ENCODE data around the gene POLR2E. TPM values are rescaled to one million over a fixed set of nuclear protein-coding genes. Genes with fewer than 3 reads are reported as not detected.
A peak's percentile ranks its signal among the peaks of the same experiment; 100 is the strongest.

POLR2E gene
- total RNA-seq, 2 experiments from 2014 or later = 120 to 133 TPM

DNA sequence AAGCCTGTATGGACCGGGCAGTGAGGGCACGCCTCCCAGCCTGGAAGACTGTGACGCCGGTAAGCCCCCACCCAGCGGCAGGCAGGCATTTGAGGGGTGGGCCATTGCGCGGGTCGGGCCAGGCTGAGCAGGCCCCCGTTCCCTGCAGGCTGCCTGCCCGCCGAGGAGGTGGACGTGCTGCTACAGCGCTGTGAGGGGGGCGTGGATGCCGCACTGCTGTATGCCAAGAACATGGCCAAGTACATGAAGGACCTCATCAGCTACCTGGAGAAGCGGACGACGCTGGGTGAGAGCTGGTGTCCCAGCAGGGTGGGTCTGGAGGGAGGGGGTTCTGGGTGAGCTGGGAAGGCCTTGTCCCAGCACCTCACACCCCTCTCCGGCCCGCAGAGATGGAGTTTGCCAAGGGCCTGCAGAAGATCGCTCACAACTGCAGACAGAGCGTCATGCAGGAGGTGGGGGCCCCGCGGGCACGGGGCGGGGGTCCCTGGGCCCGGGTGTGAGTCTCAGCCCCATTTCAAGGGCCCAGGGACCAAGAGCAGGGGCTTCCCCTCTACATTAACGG lies 21.1 kb downstream of the POLR2E start:
- ChIA-PET POLR2A (interaction anchor here (1.4 kb wide), 1 partner anchor 195 kb away, joined by 6 read pairs; the partner anchor contains the start of gene CIRBP), CTCF (interaction anchor here (0.6 to 9.3 kb wide), 7 partner anchors 8 to 57 kb away, joined by 3 to 72 read pairs (median 3); partner anchors contain the start of genes ABCA7 and ARHGAP45)
- Mint-ChIP-seq H3K36me3 (ENCODE audit: low read depth) (peaks cover 66% of the 10 kb centered on the region), H3K4me3 (peak overlapping the region; percentile 65), H3K9me3 (no peaks in the 10 kb centered on the region), H3K27ac (peak overlapping the region; percentile 79), H3K27me3 (no peaks in the 10 kb centered on the region), H3K4me1 (peaks cover 46% of the 10 kb centered on the region)
- DNase-seq = no peak

- Mint-ChIP-seq H3K27ac (peak overlapping the region; percentile 85), H3K9me3 (no peaks in the 10 kb centered on the region), H3K4me3 (peak overlapping the region; percentile 40), H3K27me3 (no peaks in the 10 kb centered on the region), H3K4me1 (peaks cover 51% of the 10 kb centered on the region), H3K36me3 (ENCODE audit: low read depth) (peaks cover 67% of the 10 kb centered on the region)
- ChIA-PET POLR2A (no interaction called here), CTCF (interaction anchor here (1.5 to 9.3 kb wide), 3 partner anchors 7 to 9 kb away, joined by 5 to 72 read pairs (median 8); partner anchors contain the start of gene ARHGAP45)
- no peak for DNase-seq
Observed at GRCh38 chr19:1073063-1073955, 21.9 kb downstream of the POLR2E start.

GRCh38 chr19:1072371-1073015 lies 22.7 kb downstream of the POLR2E start:
- DNase-seq = no peak
- Mint-ChIP-seq H3K27me3 (no peaks in the 10 kb centered on the region), H3K27ac (peak overlapping the region; percentile 85), H3K9me3 (no peaks in the 10 kb centered on the region), H3K36me3 (ENCODE audit: low read depth) (peaks cover 61% of the 10 kb centered on the region), H3K4me1 (peaks cover 51% of the 10 kb centered on the region), H3K4me3 (peak overlapping the region; percentile 61)
- ChIA-PET POLR2A (no interaction called here), CTCF (interaction anchor here (1.5 to 2.1 kb wide), 2 partner anchors 8 to 9 kb away, joined by 5 to 8 read pairs; no protein-coding TSS in a partner anchor)

- peaks cover 50% of the 10 kb centered on the region for H3K36me3 Mint-ChIP-seq (ENCODE audit: low read depth)
- no peaks in the 10 kb centered on the region for H3K9me3 Mint-ChIP-seq
- DNase-seq = no peak
- peak overlapping the region; percentile 85 for H3K27ac Mint-ChIP-seq
- ChIA-PET POLR2A (no interaction called here), CTCF (interaction anchor here (0.7 to 2.1 kb wide), 3 partner anchors 11 to 31 kb away, joined by 3 to 5 read pairs (median 3); partner anchors contain the start of gene ABCA7)
- H3K4me3 Mint-ChIP-seq = peak overlapping the region; percentile 61
- no peaks in the 10 kb centered on the region for H3K27me3 Mint-ChIP-seq
- H3K4me1 Mint-ChIP-seq = peaks cover 49% of the 10 kb centered on the region
Observed at GRCh38 chr19:1070931-1071791, 24.0 kb downstream of the POLR2E start.

- Mint-ChIP-seq H3K27me3 (no peaks in the 10 kb centered on the region), H3K36me3 (ENCODE audit: low read depth) (peaks cover 44% of the 10 kb centered on the region), H3K27ac (no peak overlapping the region), H3K4me3 (peak overlapping the region; percentile 40), H3K4me1 (peaks cover 49% of the 10 kb centered on the region), H3K9me3 (no peaks in the 10 kb centered on the region)
- DNase-seq = no peak
- CTCF ChIA-PET = interaction anchor here (0.7 to 1.3 kb wide), 2 partner anchors 14 to 31 kb away, joined by 3 read pairs; partner anchors contain the start of gene ABCA7
- POLR2A ChIA-PET = no interaction called here
Observed at GRCh38 chr19:1070576-1070930, 24.6 kb downstream of the POLR2E start.

DNA sequence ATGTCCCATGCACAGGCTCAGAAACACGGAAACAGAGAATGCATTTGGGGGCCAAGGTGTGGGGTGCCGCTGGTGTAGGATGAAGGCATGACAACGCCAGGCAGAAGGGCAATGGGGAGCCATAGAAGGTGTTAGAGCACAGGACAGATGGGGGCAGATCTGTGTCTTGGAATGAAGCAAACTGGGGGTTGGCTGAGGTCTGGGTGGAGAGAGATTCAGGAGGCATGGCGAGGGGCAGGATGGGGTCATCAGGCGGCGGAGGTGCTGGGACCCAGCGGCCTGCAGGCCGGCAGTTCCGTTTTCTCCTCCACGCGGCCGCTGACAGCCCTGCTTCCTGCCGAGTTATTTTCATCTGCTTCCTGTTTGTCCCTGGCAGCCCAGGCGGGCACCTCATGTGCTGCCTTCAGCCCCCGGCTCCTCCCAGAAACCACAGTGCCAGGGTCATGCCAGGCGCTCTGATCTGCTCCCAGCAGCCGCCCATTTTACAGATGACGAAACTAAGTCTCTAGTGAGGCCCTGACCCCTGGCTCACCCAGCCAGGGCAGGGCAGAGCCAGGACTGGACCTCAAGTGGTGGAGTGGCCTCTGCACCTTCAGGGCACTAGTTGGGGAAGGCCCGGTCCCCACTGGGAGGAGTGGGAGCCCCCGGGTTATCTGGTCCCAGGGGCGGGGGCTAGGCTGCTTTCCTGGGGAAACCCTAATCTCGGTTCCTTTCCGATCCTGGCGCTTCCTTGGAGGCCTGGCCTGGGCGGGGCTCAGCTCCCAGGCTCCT lies 26.0 kb downstream of the POLR2E start:
- peak overlapping the region; percentile 93 for H3K27ac Mint-ChIP-seq

DNA sequence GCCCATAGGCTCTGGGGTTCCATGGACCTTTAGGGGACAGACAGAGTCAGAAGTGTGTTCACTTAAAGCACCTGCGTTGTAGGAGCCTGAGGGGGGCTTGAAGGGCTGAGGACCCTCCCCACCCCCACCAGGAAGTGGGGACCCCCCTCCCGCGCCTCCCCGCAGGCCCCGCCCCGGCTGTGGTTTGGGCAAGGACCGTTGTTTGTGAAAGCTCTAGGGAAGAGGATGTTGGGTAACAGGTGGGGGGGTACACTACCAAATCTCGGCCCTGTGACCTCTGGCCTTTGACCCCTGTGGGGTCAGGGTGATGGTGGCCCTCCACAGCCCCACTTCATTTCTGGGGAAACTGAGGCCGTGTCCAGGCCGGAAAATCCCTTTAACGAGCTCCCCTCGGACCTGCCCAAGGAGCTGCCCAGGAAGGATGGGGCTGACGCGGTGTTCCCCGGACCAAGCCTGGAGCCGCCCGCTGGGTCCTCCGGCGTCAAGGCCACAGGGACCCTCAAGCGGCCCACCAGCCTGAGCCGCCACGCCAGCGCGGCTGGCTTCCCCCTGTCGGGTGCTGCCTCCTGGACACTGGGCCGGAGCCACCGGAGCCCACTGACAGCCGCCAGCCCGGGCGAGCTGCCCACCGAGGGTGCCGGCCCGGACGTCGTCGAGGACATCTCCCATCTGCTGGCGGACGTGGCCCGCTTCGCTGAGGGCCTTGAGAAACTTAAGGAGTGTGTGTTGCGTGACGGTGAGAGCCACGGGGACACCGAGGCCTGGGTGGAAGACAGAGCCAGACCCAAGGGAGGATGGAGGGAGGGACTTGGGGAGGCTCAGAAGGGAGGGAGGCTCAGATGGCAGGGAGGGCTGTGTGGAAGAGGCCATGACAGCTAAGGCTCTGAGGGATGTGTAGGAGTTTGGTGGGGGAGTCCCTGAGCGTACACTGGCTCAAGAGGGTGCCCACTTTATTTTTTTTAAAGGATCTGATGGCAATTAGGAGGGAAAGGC lies 26.9 kb downstream of the POLR2E start:
- POLR2A ChIA-PET = interaction anchor here (0.6 to 1.0 kb wide), 4 partner anchors 18 to 405 kb away, joined by 3 read pairs; partner anchors contain the start of gene RNF126
- peak; percentile 86 for DNase-seq
- Mint-ChIP-seq H3K9me3 (no peaks in the 10 kb centered on the region), H3K4me1 (peaks cover 58% of the 10 kb centered on the region), H3K27me3 (no peaks in the 10 kb centered on the region), H3K4me3 (peak overlapping the region; percentile 91), H3K36me3 (ENCODE audit: low read depth) (peaks cover 43% of the 10 kb centered on the region), H3K27ac (peak overlapping the region; percentile 95)
- CTCF ChIA-PET = interaction anchor here (0.6 to 4.7 kb wide), 8 partner anchors 10 to 205 kb away, joined by 3 to 72 read pairs (median 4); partner anchors contain the start of gene RNU6-2

More for the DNA sequence above, 26.0 kb downstream of the POLR2E start:
- H3K4me3 Mint-ChIP-seq = peak overlapping the region; percentile 91
- CTCF ChIA-PET = no interaction called here
- H3K4me1 Mint-ChIP-seq = peaks cover 57% of the 10 kb centered on the region
- POLR2A ChIA-PET = interaction anchor here (0.7 kb wide), 1 partner anchor 406 kb away, joined by 3 read pairs; the partner anchor contains the start of gene RNF126
- peak; percentile 87 for DNase-seq
- no peaks in the 10 kb centered on the region for H3K9me3 Mint-ChIP-seq
- H3K36me3 Mint-ChIP-seq (ENCODE audit: low read depth) = peaks cover 42% of the 10 kb centered on the region
- no peaks in the 10 kb centered on the region for H3K27me3 Mint-ChIP-seq

DNA sequence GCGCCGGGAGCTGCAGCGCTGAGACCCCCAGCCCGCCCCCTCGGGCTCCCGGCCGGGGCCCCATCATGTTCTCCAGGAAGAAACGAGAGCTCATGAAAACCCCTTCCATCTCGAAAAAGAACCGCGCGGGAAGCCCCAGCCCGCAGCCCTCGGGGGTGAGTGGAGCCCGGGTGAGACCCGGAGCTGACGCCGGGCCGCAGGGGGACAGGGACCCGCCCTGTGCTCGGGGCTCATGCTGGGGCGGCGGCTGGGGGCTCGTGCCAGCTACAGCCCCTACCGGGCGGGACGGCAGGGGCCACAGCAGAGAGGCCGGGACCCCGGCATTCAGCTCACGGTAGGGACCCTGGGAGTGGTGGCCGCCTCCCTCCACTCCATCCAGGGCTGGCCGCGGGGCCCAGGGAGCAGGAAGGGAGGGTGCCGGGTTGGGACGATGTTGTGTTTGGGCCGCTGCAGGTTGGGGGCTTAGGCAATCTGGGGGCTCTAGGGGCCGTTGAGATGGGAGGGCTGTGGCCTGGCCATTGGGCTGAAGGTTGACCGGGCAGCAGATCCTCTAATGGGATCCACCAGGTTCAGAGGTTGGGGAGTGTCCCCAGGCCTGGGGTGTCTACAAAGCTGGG lies 27.7 kb downstream of the POLR2E start:
- no peaks in the 10 kb centered on the region for H3K27me3 Mint-ChIP-seq
- H3K4me1 Mint-ChIP-seq = peaks cover 51% of the 10 kb centered on the region
- no peak for DNase-seq
- peak overlapping the region; percentile 95 for H3K27ac Mint-ChIP-seq
- peaks cover 36% of the 10 kb centered on the region for H3K36me3 Mint-ChIP-seq (ENCODE audit: low read depth)
- CTCF ChIA-PET = interaction anchor here (0.6 to 4.7 kb wide), 10 partner anchors 11 to 204 kb away, joined by 3 to 72 read pairs (median 4); partner anchors contain the start of genes ABCA7 and RNU6-2
- POLR2A ChIA-PET = interaction anchor here (0.6 to 1.0 kb wide), 5 partner anchors 19 to 29 kb away, joined by 3 read pairs; no protein-coding TSS in a partner anchor
- no peaks in the 10 kb centered on the region for H3K9me3 Mint-ChIP-seq
- peak overlapping the region; percentile 91 for H3K4me3 Mint-ChIP-seq

GRCh38 chr19:1066748-1067340 lies 28.3 kb downstream of the POLR2E start, which contains the start of gene ARHGAP45:
Gene ARHGAP45, plus strand, starts transcription at chr19:1067167. Its CDS starts 239 bp downstream, at chr19:1067406.
- CTCF ChIA-PET = interaction anchor here (0.9 to 4.7 kb wide), 11 partner anchors 11 to 177 kb away, joined by 3 to 72 read pairs (median 6); partner anchors contain the start of genes ABCA7 and RNU6-2
- Mint-ChIP-seq H3K27me3 (no peaks in the 10 kb centered on the region), H3K36me3 (ENCODE audit: low read depth) (peaks cover 33% of the 10 kb centered on the region), H3K27ac (peak within 1 kb of the TSS; percentile 95), H3K4me3 (peak within 1 kb of the TSS; percentile 91), H3K9me3 (no peaks in the 10 kb centered on the region), H3K4me1 (peaks cover 47% of the 10 kb centered on the region)
- POLR2A ChIA-PET = interaction anchor here (0.6 to 1.0 kb wide), 3 partner anchors 20 to 28 kb away, joined by 3 read pairs; no protein-coding TSS in a partner anchor
- DNase-seq = peak; percentile 88
